Activated effector memory CD4-positive, alpha-beta T cell treated with anti-CD3 and anti-CD28 coated beads, Interleukin-2, amount 50 U/mL, for 16 hours (primary cell): ENCODE data around the gene GPN3.
"Not testable (repeated sequence)": the region's sequence is repeated elsewhere in the genome, so short reads cannot be mapped to it uniquely, and the experiment has no call there.

Experiments used
- DNase-seq: peaks from one replicate; pipeline ENCODE4 v3.0.0-alpha.2; 2020

Gene GPN3

GRCh38 chr12:110468214-110469048 is at the start of gene GPN3, which contains the start of gene FAM216A:
Gene GPN3, minus strand, starts transcription at chr12:110468257. Its CDS starts 54 bp downstream, at chr12:110468203.
Gene FAM216A, plus strand, starts transcription at chr12:110468845. Its CDS starts 31 bp downstream, at chr12:110468876.
- DNase-seq = peak; percentile 98

GRCh38 chr12:110516995-110517394 is 48.9 kb upstream of the GPN3 start:
- DNase-seq = no peak

GRCh38 chr12:110514363-110514762 is 46.3 kb upstream of the GPN3 start:
- DNase-seq = no peak

GRCh38 chr12:110513842-110514241 is 45.8 kb upstream of the GPN3 start:
- no peak for DNase-seq

- no peak for DNase-seq
Measured at GRCh38 chr12:110508071-110508586, 40.1 kb upstream of the GPN3 start.

GRCh38 chr12:110505332-110505731 is 37.3 kb upstream of the GPN3 start:
- no peak for DNase-seq

GRCh38 chr12:110503432-110503831 is 35.4 kb upstream of the GPN3 start:
- no peak for DNase-seq

- DNase-seq = peak; percentile 100
Measured at GRCh38 chr12:110501752-110502738, 34.0 kb upstream of the GPN3 start, which contains the start of the genes RAD9B and VPS29. Gene RAD9B, plus strand, starts transcription at chr12:110502331. Its CDS starts 7 bp downstream, at chr12:110502338. Gene VPS29, minus strand, starts transcription at chr12:110502111. Its CDS starts 60 bp downstream, at chr12:110502051.

GRCh38 chr12:110501399-110501751 is 33.3 kb upstream of the GPN3 start:
- no peak for DNase-seq

GRCh38 chr12:110498984-110499706 is 31.1 kb upstream of the GPN3 start:
- no peak for DNase-seq

- DNase-seq = no peak
Measured at GRCh38 chr12:110475426-110475825, 7.4 kb upstream of the GPN3 start.

- no peak for DNase-seq
Measured at GRCh38 chr12:110467847-110468213, 227 bp downstream of the GPN3 start.

- DNase-seq = no peak
Measured at GRCh38 chr12:110466791-110467190, 1.3 kb downstream of the GPN3 start.

- DNase-seq = peak; percentile 50
Measured at GRCh38 chr12:110465765-110466164, 2.3 kb downstream of the GPN3 start.

- peak; percentile 60 for DNase-seq
Measured at GRCh38 chr12:110465024-110465423, 3.0 kb downstream of the GPN3 start.

GRCh38 chr12:110461189-110461588 is 6.9 kb downstream of the GPN3 start:
- not testable (repeated sequence) for DNase-seq

GRCh38 chr12:110458756-110459155 is 9.3 kb downstream of the GPN3 start:
- no peak for DNase-seq

GRCh38 chr12:110453569-110454296 is 14.3 kb downstream of the GPN3 start:
- DNase-seq = no peak

GRCh38 chr12:110451263-110451662 is 16.8 kb downstream of the GPN3 start:
- no peak for DNase-seq

GRCh38 chr12:110449799-110450497 is 18.1 kb downstream of the GPN3 start, which contains the start of gene ARPC3:
Gene ARPC3, minus strand, starts transcription at chr12:110450337. Its CDS starts 77 bp downstream, at chr12:110450260.
- peak; percentile 98 for DNase-seq

GRCh38 chr12:110444455-110444854 is 23.6 kb downstream of the GPN3 start:
- DNase-seq = no peak
